PFSK-1 (cell line): ENCODE measurements around the gene HSPBAP1.

Source experiments
- FOXP2 ChIP-seq: optimal IDR thresholded peaks from 2 replicates; pipeline ENCODE3; 2011; ENCODE audit warnings: borderline replicate concordance, control low read depth, inconsistent platforms; ENCODE audit not compliant: insufficient read depth; ENCODE audit errors: extremely low read length, extremely low read depth
- POLR2AphosphoS5 ChIP-seq: IDR thresholded peaks from 2 replicates; pipeline ENCODE4 v1.6.1; 2012; ENCODE audit warnings: low read depth, mild to moderate bottlenecking, control low read depth, low read length, moderate library complexity
- SIN3A ChIP-seq: IDR thresholded peaks from 2 replicates; pipeline ENCODE4 v1.6.1; 2012; ENCODE audit warnings: mild to moderate bottlenecking, low read length, moderate library complexity, borderline replicate concordance; ENCODE audit not compliant: insufficient read depth
- TAF1 ChIP-seq: IDR thresholded peaks from 2 replicates; pipeline ENCODE4 v1.6.1; 2012; ENCODE audit warnings: low read length, control low read depth, borderline replicate concordance; ENCODE audit not compliant: insufficient read depth
- TF ChIP-seq, protein P1 (sequence below), 2 experiments: IDR thresholded peaks; 2 replicates each; pipeline versions ENCODE4 v1.6.1 to v1.8.0; 2011 to 2012; ENCODE audit warnings: low read depth in 2 of 2, low read length in 2 of 2, control low read depth in 1 of 2, inconsistent platforms in 1 of 2, mild to moderate bottlenecking in 1 of 2, moderate library complexity in 1 of 2; ENCODE audit not compliant: insufficient read depth in 1 of 2

HSPBAP1 gene

DNA sequence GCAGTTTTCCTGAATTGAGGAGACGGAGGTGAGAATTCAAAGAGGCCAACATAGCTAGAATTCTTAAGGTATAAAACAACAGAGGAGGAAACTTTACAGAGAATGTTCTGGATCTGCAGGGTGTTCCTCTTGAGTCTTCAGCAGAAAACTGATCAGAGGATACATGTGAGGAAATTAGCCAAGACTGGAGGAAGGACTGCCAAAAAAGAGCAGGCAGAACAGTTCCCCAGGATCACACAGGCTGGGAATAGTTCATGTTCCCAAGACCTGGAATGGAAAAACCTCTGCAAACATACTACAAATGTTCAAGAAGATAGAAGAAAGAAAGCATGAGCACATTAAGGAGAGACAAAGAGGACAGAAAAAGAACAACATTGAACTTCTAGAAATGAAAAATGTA is 8.7 kb upstream of the HSPBAP1 start:
- TF ChIP-seq, protein P1, sequence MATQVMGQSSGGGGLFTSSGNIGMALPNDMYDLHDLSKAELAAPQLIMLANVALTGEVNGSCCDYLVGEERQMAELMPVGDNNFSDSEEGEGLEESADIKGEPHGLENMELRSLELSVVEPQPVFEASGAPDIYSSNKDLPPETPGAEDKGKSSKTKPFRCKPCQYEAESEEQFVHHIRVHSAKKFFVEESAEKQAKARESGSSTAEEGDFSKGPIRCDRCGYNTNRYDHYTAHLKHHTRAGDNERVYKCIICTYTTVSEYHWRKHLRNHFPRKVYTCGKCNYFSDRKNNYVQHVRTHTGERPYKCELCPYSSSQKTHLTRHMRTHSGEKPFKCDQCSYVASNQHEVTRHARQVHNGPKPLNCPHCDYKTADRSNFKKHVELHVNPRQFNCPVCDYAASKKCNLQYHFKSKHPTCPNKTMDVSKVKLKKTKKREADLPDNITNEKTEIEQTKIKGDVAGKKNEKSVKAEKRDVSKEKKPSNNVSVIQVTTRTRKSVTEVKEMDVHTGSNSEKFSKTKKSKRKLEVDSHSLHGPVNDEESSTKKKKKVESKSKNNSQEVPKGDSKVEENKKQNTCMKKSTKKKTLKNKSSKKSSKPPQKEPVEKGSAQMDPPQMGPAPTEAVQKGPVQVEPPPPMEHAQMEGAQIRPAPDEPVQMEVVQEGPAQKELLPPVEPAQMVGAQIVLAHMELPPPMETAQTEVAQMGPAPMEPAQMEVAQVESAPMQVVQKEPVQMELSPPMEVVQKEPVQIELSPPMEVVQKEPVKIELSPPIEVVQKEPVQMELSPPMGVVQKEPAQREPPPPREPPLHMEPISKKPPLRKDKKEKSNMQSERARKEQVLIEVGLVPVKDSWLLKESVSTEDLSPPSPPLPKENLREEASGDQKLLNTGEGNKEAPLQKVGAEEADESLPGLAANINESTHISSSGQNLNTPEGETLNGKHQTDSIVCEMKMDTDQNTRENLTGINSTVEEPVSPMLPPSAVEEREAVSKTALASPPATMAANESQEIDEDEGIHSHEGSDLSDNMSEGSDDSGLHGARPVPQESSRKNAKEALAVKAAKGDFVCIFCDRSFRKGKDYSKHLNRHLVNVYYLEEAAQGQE (IDR thresholded peaks at IDR 0.05; ENCODE audit: insufficient read depth in 1 of 2, low read depth in 2 of 2, low read length in 2 of 2) = no peak
- no peak for TF ChIP-seq POLR2AphosphoS5
- TF ChIP-seq SIN3A = no peak

DNA sequence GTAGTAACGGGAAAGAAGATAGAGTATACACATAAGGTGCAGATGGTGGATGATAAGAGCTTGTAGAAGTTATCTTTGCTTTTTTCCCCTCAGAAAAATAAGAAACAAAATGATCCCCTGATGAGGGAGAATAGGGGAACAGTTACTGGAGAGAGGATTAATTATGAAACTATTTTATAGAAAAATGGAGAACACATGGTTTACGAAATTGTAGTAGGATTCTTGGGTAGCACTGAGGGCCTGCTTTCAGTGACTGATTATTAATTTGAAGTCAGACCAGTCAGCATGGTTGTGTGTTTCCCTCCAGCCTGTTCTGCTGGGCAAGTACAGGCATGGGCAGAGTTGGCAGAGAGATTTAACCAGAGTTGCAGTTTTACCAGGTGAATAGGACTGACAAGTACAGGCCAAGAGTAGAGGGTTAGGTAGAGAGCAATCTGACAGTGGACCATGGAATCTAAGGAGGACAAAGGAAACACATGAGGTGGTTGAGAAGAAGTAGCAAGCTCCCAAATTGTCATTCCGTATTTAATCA is 7.1 kb upstream of the HSPBAP1 start:
- TF ChIP-seq FOXP2 (no peak), POLR2AphosphoS5 (no peak), TAF1 (no peak)
- TF ChIP-seq, protein P1 (IDR thresholded peaks at IDR 0.05; ENCODE audit: insufficient read depth in 1 of 2, low read depth in 2 of 2, low read length in 2 of 2) = no peak

DNA sequence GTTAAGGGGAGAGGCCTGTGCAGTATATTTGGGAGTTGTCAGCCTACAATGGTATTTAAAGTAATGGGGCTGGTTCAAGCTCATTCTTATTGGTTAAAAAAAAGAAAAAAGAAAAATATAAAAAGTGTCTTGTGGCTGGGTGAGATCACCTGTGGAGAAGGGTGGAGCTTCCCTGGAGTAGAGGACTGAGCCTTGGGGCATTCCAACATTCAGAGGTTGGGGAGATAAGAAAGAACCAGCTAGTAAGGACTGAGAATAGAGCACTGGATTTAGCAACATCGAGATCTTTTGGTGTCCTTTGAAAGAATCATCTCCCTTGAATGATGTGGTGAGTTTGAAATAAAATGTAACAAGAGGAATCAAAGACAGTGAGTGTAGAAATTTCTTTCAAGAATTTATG is 6.4 kb upstream of the HSPBAP1 start:
- TF ChIP-seq FOXP2 (no peak), SIN3A (no peak), TAF1 (no peak), POLR2AphosphoS5 (no peak)
- TF ChIP-seq, protein P1 (IDR thresholded peaks at IDR 0.05; ENCODE audit: insufficient read depth in 1 of 2, low read depth in 2 of 2, low read length in 2 of 2) = no peak

DNA sequence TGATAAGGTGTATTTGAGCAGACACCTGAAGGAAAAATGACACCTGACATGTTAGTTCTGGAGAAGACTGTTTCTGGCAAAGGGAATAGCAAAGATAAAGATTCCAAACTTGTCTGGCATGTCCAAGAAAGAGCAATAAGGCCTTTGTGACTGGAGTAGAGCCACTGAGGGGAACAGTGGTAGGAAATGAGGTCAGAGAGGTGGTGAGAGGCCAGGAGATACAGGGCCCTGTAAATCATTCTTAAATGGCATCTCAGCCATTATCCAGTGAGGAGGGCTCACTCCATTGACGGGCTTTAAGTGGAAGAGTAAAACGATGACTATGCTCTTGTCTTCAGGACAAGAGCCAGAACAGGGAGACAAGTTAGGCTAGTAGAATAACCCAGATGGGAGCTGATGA is 5.7 kb upstream of the HSPBAP1 start:
- TF ChIP-seq FOXP2 = no peak
- TF ChIP-seq, protein P1 (IDR thresholded peaks at IDR 0.05; ENCODE audit: insufficient read depth in 1 of 2, low read depth in 2 of 2, low read length in 2 of 2) = no peak
- no peak for TF ChIP-seq TAF1
- TF ChIP-seq SIN3A = no peak
- no peak for TF ChIP-seq POLR2AphosphoS5

DNA sequence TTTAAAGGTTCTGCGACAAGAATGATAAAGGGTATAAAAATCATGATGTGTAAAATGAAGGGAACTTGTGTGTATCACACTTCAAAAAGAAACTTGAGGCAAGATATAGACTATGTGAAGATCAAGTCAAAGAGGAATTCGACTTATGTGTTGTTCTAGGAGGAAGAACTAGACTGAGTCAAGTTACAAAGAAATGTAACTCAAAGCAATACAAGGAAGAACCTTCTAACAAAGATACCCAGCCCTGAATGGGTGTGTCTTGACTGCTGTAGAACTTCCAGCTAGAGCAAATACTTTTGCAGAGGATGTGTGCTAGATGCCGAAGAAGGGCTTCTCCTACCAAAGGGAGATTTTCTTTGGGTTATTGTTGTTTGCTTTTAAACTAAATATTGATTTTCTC is 3.7 kb upstream of the HSPBAP1 start:
- TF ChIP-seq POLR2AphosphoS5 (no peak), TAF1 (no peak), SIN3A (no peak), FOXP2 (no peak)
- TF ChIP-seq, protein P1 (IDR thresholded peaks at IDR 0.05; ENCODE audit: insufficient read depth in 1 of 2, low read depth in 2 of 2, low read length in 2 of 2) = no peak
